GM23338 (cell line): ENCODE results near the gene LTBP2.

Experiments
- EZH2phosphoT487 ChIP-seq: fragments of 200-600 bp; sonication (generic); IDR thresholded peaks from one replicate; pipeline ENCODE4 v1.8.1; 2018; ENCODE audit warnings: antibody characterized with exemption; ENCODE audit not compliant: unreplicated experiment
- POLR2AphosphoS5 ChIP-seq: IDR thresholded peaks from 2 replicates; pipeline ENCODE4 v1.6.1; 2016; ENCODE audit warnings: antibody characterized with exemption, low read depth
- REST ChIP-seq: IDR thresholded peaks from one replicate; pipeline ENCODE4 v1.6.1; 2018; ENCODE audit warnings: antibody characterized with exemption; ENCODE audit not compliant: unreplicated experiment
- TF ChIP-seq, protein P1 (sequence below), 2 experiments: fragments of 200-600 bp in 1 of 2; sonication (generic) in 1 of 2; conservative IDR thresholded peaks; 2 replicates each; pipeline versions ENCODE4 v1.5.1 to v1.6.1; 2016 to 2017; ENCODE audit warnings: antibody characterized with exemption in 2 of 2, low read depth in 2 of 2, mild to moderate bottlenecking in 2 of 2, moderate library complexity in 1 of 2

GRCh38 chr14:74486164-74486563 is 125.9 kb downstream of the LTBP2 start:
- TF ChIP-seq, protein P1, sequence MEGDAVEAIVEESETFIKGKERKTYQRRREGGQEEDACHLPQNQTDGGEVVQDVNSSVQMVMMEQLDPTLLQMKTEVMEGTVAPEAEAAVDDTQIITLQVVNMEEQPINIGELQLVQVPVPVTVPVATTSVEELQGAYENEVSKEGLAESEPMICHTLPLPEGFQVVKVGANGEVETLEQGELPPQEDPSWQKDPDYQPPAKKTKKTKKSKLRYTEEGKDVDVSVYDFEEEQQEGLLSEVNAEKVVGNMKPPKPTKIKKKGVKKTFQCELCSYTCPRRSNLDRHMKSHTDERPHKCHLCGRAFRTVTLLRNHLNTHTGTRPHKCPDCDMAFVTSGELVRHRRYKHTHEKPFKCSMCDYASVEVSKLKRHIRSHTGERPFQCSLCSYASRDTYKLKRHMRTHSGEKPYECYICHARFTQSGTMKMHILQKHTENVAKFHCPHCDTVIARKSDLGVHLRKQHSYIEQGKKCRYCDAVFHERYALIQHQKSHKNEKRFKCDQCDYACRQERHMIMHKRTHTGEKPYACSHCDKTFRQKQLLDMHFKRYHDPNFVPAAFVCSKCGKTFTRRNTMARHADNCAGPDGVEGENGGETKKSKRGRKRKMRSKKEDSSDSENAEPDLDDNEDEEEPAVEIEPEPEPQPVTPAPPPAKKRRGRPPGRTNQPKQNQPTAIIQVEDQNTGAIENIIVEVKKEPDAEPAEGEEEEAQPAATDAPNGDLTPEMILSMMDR (conservative IDR thresholded peaks at IDR 0.05; ENCODE audit: low read depth in 2 of 2), result no peak
- TF ChIP-seq POLR2AphosphoS5, result no peak
- TF ChIP-seq EZH2phosphoT487, result no peak
- no peak for TF ChIP-seq REST
